OCI-LY3 (cell line): ENCODE results near the gene TAGLN2.
A peak's percentile ranks its signal among the peaks of the same experiment; 100 is the strongest.

ENCODE experiments used
- H2AFZ ChIP-seq: fragments of 200-600, 300-600 bp; shearing (Covaris generic); 2 replicates; pipeline ENCODE4 v1.6.0; 2014; ENCODE audit warnings: antibody characterized with exemption, low read depth, low read length
- H3K27ac ChIP-seq: fragments of 200-600, 300-600 bp; sonication (generic); 2 replicates; pipeline ENCODE4 v1.5.1; 2014; ENCODE audit warnings: mild to moderate bottlenecking, low read length, moderate library complexity, mixed read lengths
- H3K27me3 ChIP-seq: fragments of 200-600, 300-600 bp; sonication (generic); 2 replicates; pipeline ENCODE4 v1.6.1; 2014; ENCODE audit warnings: low read depth, low read length, mixed read lengths
- H3K36me3 ChIP-seq: fragments of 200-600, 300-600 bp; sonication (generic); replicated peaks from 2 replicates; pipeline ENCODE3; 2014; ENCODE audit warnings: low read depth, low read length, mixed read lengths
- H3K4me1 ChIP-seq: fragments of 300-600, 200-600 bp; sonication (generic); 2 replicates; pipeline ENCODE4 v1.6.1; 2014; ENCODE audit warnings: low read length, mixed read lengths
- H3K4me2 ChIP-seq: fragments of 200-600, 300-600 bp; sonication (generic); 2 replicates; pipeline ENCODE4 v1.6.1; 2014; ENCODE audit warnings: low read length, mixed read lengths
- H3K4me3 ChIP-seq: fragments of 300-600, 200-600 bp; sonication (generic); 2 replicates; pipeline ENCODE4 v1.5.1; 2014; ENCODE audit warnings: antibody characterized with exemption, mild to moderate bottlenecking, low read length, moderate library complexity
- H3K79me2 ChIP-seq: fragments of 300-600, 200-600 bp; shearing (Covaris generic); 2 replicates; pipeline ENCODE4 v1.6.1; 2014; ENCODE audit warnings: mild to moderate bottlenecking, low read length, mixed read lengths
- H3K9ac ChIP-seq: fragments of 300-600, 200-600 bp; shearing (Covaris generic); 2 replicates; pipeline ENCODE4 v1.6.0; 2014; ENCODE audit warnings: mild to moderate bottlenecking, low read length, moderate library complexity
- H3K9me3 ChIP-seq: fragments of 200-600, 300-600 bp; shearing (Covaris generic); 2 replicates; pipeline ENCODE4 v1.6.1; 2014; ENCODE audit warnings: low read length, mixed read lengths; ENCODE audit not compliant: insufficient read depth
- H4K20me1 ChIP-seq: fragments of 200-600, 300-600 bp; sonication (generic); 2 replicates; pipeline ENCODE4 v1.6.1; 2016; ENCODE audit warnings: low read length, mixed read lengths; ENCODE audit not compliant: insufficient read depth
- CTCF ChIP-seq: fragments of 200-600, 300-600 bp; sonication (generic); IDR thresholded peaks from 2 replicates; pipeline ENCODE4 v1.5.1; 2014; ENCODE audit warnings: antibody characterized with exemption, low read length, low read depth
- EZH2phosphoT487 ChIP-seq: fragments of 200-600 bp; shearing (Covaris generic); IDR thresholded peaks from 2 replicates; pipeline ENCODE4 v1.6.1; 2018; ENCODE audit warnings: antibody characterized with exemption, mixed run types, low read depth

The TAGLN2 gene

GRCh38 chr1:159972443-159973205 lies 47.3 kb upstream of the TAGLN2 start:
- Histone ChIP-seq H3K27me3 (peaks cover 31% of the 10 kb centered on the region), H3K9me3 (no peaks in the 10 kb centered on the region), H3K79me2 (no peaks in the 10 kb centered on the region), H2AFZ (no peak overlapping the region), H3K4me1 (peaks cover 25% of the 10 kb centered on the region), H3K4me2 (no peak overlapping the region), H3K36me3 (no peaks in the 10 kb centered on the region), H3K27ac (no peak overlapping the region), H3K4me3 (no peak overlapping the region), H3K9ac (no peak overlapping the region), H4K20me1 (no peaks in the 10 kb centered on the region)
- TF ChIP-seq EZH2phosphoT487 (no peak), CTCF (no peak)

DNA sequence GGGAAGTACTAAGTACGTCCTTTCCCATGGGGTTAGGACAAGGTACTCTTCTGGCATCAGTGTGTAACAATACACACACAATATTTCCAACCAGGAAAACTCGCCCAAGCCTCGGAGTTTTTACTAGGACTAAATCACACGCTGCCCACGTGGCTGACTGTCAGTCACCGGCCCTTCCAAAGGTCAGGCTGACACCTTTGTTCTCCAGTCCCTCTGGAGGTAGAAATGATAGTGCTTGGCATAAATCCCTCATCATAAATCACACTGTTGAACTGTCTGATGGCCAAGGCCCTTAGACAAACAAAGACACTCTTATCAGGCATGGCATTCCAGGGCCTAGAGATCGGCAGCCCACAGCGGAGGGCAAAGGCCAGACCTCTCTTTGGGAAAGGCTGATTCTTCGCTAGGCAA lies 45.6 kb upstream of the TAGLN2 start:
- H3K4me1 ChIP-seq, result peaks cover 29% of the 10 kb centered on the region
- no peak overlapping the region for H3K27ac ChIP-seq
- H3K36me3 ChIP-seq, result peaks cover 3% of the 10 kb centered on the region
- TF ChIP-seq EZH2phosphoT487 (no peak), CTCF (no peak)
- H3K4me2 ChIP-seq, result no peak overlapping the region
- no peak overlapping the region for H3K4me3 ChIP-seq
- H4K20me1 ChIP-seq, result no peaks in the 10 kb centered on the region
- peaks cover 25% of the 10 kb centered on the region for H3K27me3 ChIP-seq
- H3K79me2 ChIP-seq, result no peaks in the 10 kb centered on the region
- H2AFZ ChIP-seq, result no peak overlapping the region
- no peaks in the 10 kb centered on the region for H3K9me3 ChIP-seq
- H3K9ac ChIP-seq, result no peak overlapping the region

- H3K27ac ChIP-seq, result peak overlapping the region; percentile 69
- H3K36me3 ChIP-seq, result peaks cover 3% of the 10 kb centered on the region
- H2AFZ ChIP-seq, result no peak overlapping the region
- H3K9me3 ChIP-seq, result no peaks in the 10 kb centered on the region
- H3K9ac ChIP-seq, result peak overlapping the region; percentile 44; the same call in 1 of the 2 replicates
- peaks cover 7% of the 10 kb centered on the region; the same call in 1 of the 2 replicates for H3K27me3 ChIP-seq
- TF ChIP-seq EZH2phosphoT487 (no peak), CTCF (no peak)
- H3K79me2 ChIP-seq, result no peaks in the 10 kb centered on the region
- peak overlapping the region; percentile 25; the same call in 1 of the 2 replicates for H3K4me3 ChIP-seq
- no peaks in the 10 kb centered on the region for H4K20me1 ChIP-seq
- H3K4me2 ChIP-seq, result peak overlapping the region; percentile 52
- peaks cover 29% of the 10 kb centered on the region for H3K4me1 ChIP-seq
Observed at GRCh38 chr1:159968901-159969300, 43.6 kb upstream of the TAGLN2 start.

- no peak overlapping the region for H2AFZ ChIP-seq
- no peak overlapping the region for H3K9ac ChIP-seq
- no peak for TF ChIP-seq CTCF
- no peak for TF ChIP-seq EZH2phosphoT487
- peaks cover 52% of the 10 kb centered on the region for H3K4me1 ChIP-seq
- no peak overlapping the region for H3K4me2 ChIP-seq
- H3K27ac ChIP-seq, result no peak overlapping the region
- no peaks in the 10 kb centered on the region for H4K20me1 ChIP-seq
- H3K27me3 ChIP-seq, result peaks cover 7% of the 10 kb centered on the region; the same call in 1 of the 2 replicates
- no peaks in the 10 kb centered on the region for H3K79me2 ChIP-seq
- no peaks in the 10 kb centered on the region for H3K9me3 ChIP-seq
- no peak overlapping the region for H3K4me3 ChIP-seq
- H3K36me3 ChIP-seq, result peaks cover 3% of the 10 kb centered on the region
Observed at GRCh38 chr1:159965263-159965662, 40.0 kb upstream of the TAGLN2 start.
